Prostate gland (tissue), 2 donors: Measurements from ENCODE around the gene FXYD4. TPM values are rescaled to one million over a fixed set of nuclear protein-coding genes. Genes with fewer than 3 reads are reported as not detected.
"Not testable (repeated sequence)": the region's sequence is repeated elsewhere in the genome, so short reads cannot be mapped to it uniquely, and the experiment has no call there.

Experiments
- DNase-seq: peaks from one replicate; pipeline ENCODE4 v3.0.0-alpha.2; 2019; ENCODE audit warnings: low spot score
- H3K27ac ChIP-seq, 2 donors: fragments of 200-600 bp; sonication (generic); 2 replicates each; pipeline ENCODE4 v1.5.1; 2017 to 2019
- H3K27me3 ChIP-seq: fragments of 200-600 bp; sonication (generic); replicated peaks from 2 replicates; pipeline ENCODE4 v1.5.1; 2019; ENCODE audit not compliant: insufficient read depth
- H3K36me3 ChIP-seq, 2 donors: fragments of 200-600 bp; sonication (generic); 1 replicate in 1 of 2; 2 replicates in 1 of 2; pipeline versions ENCODE4 v1.5.1 to v1.8.1; 2017 to 2019
- H3K4me1 ChIP-seq: fragments of 200-600 bp; sonication (generic); replicated peaks from 2 replicates; pipeline ENCODE4 v1.5.1; 2019
- H3K4me3 ChIP-seq, 2 donors: fragments of 200-600 bp; sonication (generic); 2 replicates each; pipeline ENCODE4 v1.5.1; 2017 to 2019
- H3K9me3 ChIP-seq: fragments of 200-600 bp; sonication (generic); 2 replicates; pipeline ENCODE4 v1.5.1; 2017
- CTCF ChIP-seq, 4 experiments: fragments of 200-600 bp in 2 of 4; fragments of 450-650 bp in 2 of 4; sonication (generic) in 2 of 4; IDR thresholded peaks; 1 replicate in 3 of 4; 2 replicates in 1 of 4; pipeline ENCODE4 v1.5.1; 2016 to 2019; ENCODE audit warnings: antibody characterized with exemption in 4 of 4, mild to moderate bottlenecking in 2 of 4, moderate library complexity in 2 of 4
- POLR2A ChIP-seq: fragments of 450-650 bp; IDR thresholded peaks from one replicate; pipeline ENCODE4 v1.6.1; 2016; ENCODE audit warnings: antibody characterized with exemption, mild to moderate bottlenecking
- POLR2AphosphoS5 ChIP-seq: sonication (generic); formaldehyde crosslinking; IDR thresholded peaks from one replicate; pipeline ENCODE4 v1.6.1; 2017; ENCODE audit warnings: antibody characterized with exemption
- WGBS: methylation state at CpG from one replicate; pipeline ENCODE4 v1.1.5; 2018; 5-methylcytosine and 5-hydroxymethylcytosine counted together
- intact Hi-C: fragments of 100-400 bp; cut with DNase I; formaldehyde crosslinking; loops from one replicate; pipeline ENCODE4 v1.14.2; 2022
- total RNA-seq, 2 donors: library from RNA; depleted of rRNA; stranded (reverse); fragments of >200 nt; gene quantifications; one replicate each; pipeline ENCODE4 v1.1.0, GENCODE V29; 2016

Gene FXYD4
- total RNA-seq, 2 donors from 2014 or later, result not detected

DNA sequence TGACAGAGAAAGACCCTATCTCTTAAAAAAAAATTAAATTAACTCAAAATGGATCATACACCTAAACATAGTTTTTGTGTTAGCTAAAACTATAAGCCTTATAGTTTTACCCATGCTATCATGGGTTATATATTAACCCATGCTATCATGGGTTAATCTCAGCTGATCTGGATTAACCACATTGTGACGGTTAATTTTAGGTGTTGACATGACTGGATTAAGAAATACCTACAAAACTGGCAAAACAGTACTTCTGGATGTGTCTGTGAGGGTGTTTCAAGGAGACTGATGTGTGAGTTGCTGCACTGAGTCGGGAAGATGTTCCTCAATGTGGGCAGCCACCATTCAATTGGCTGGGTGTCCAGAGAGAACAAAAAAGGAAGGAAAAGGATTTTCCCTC lies 44.3 kb upstream of the FXYD4 start:
- DNase-seq, result no peak
- Histone ChIP-seq H3K4me1 (no peaks in the 10 kb centered on the region), H3K4me3 (no peak overlapping the region), H3K27ac (no peak overlapping the region), H3K9me3 (no peaks in the 10 kb centered on the region), H3K27me3 (no peaks in the 10 kb centered on the region), H3K36me3 (no peaks in the 10 kb centered on the region)
- TF ChIP-seq CTCF (IDR thresholded peaks at IDR 0.05) (no peak), POLR2A (no peak), POLR2AphosphoS5 (no peak)
- 63% methylated on average over 2 of the region's 2 CpGs for WGBS
- intact Hi-C loops, result no loop called here

DNA sequence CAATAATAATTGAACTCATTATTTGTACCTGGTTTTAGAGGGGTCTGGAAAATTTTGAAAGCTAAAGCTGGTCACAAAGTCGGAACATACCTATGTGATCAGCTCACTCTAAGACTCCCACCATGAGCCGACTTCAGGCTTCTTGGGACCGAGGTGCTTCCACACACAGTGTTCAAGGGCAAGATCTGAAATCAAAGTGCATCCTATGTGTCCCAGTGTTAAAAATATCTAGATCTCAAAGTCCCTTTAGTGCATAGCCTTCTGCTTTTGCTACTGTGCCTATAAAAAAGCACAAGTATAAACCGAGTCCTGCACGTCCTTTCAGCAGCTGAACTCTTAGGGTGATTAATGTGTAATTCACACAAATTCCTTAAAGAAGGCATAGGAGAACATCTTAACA lies 43.5 kb upstream of the FXYD4 start:
- DNase-seq, result no peak
- TF ChIP-seq POLR2A, result no peak
- no peak for TF ChIP-seq POLR2AphosphoS5
- no peak for TF ChIP-seq CTCF (IDR thresholded peaks at IDR 0.05)
- Histone ChIP-seq H3K27me3 (no peaks in the 10 kb centered on the region), H3K4me3 (no peak overlapping the region), H3K4me1 (no peaks in the 10 kb centered on the region), H3K27ac (no peak overlapping the region), H3K9me3 (no peaks in the 10 kb centered on the region), H3K36me3 (no peaks in the 10 kb centered on the region)
- intact Hi-C loops, result no loop called here
- WGBS, result 74% methylated on average over 5 of the region's 5 CpGs

- DNase-seq, H3K9me3 ChIP-seq, intact Hi-C loops, H3K4me1 ChIP-seq, H3K27me3 ChIP-seq, H3K4me3 ChIP-seq, H3K27ac ChIP-seq, H3K36me3 ChIP-seq: not testable (repeated sequence)
- WGBS, result 96% methylated on average over 18 of the region's 18 CpGs
Measured at GRCh38 chr10:43328810-43329209, 42.6 kb upstream of the FXYD4 start.

GRCh38 chr10:43329246-43329885 lies 42.1 kb upstream of the FXYD4 start:
- WGBS, result 97% methylated on average over 31 of the region's 40 CpGs
- intact Hi-C loops, result not testable (repeated sequence)

GRCh38 chr10:43330049-43330823 lies 41.2 kb upstream of the FXYD4 start:
- 63% methylated on average over 10 of the region's 11 CpGs for WGBS
- intact Hi-C loops, DNase-seq: not testable (repeated sequence)

More at GRCh38 chr10:43329246-43329885, 42.1 kb upstream of the FXYD4 start:
- H3K27me3 ChIP-seq, DNase-seq, H3K36me3 ChIP-seq, H3K4me3 ChIP-seq, H3K27ac ChIP-seq, H3K4me1 ChIP-seq, H3K9me3 ChIP-seq: not testable (repeated sequence)

GRCh38 chr10:43330824-43331127 lies 40.7 kb upstream of the FXYD4 start:
- WGBS, result 89% methylated on average over 4 of the region's 4 CpGs
- H3K4me3 ChIP-seq, intact Hi-C loops, H3K27ac ChIP-seq, H3K27me3 ChIP-seq, H3K4me1 ChIP-seq, H3K36me3 ChIP-seq, H3K9me3 ChIP-seq, DNase-seq: not testable (repeated sequence)

More at GRCh38 chr10:43330049-43330823, 41.2 kb upstream of the FXYD4 start:
- H3K4me3 ChIP-seq, H3K4me1 ChIP-seq, H3K27ac ChIP-seq, H3K27me3 ChIP-seq, H3K36me3 ChIP-seq, H3K9me3 ChIP-seq: not testable (repeated sequence)

- no peaks in the 10 kb centered on the region for H3K27me3 ChIP-seq
- no peaks in the 10 kb centered on the region for H3K36me3 ChIP-seq
Measured at GRCh38 chr10:43333653-43334052, 37.8 kb upstream of the FXYD4 start.

More at GRCh38 chr10:43333653-43334052, 37.8 kb upstream of the FXYD4 start:
- Histone ChIP-seq H3K4me3 (no peak overlapping the region), H3K9me3 (no peaks in the 10 kb centered on the region), H3K4me1 (no peaks in the 10 kb centered on the region), H3K27ac (no peak overlapping the region)
- WGBS, result 94% methylated on average over 3 of the region's 3 CpGs
- no peak for TF ChIP-seq POLR2AphosphoS5
- TF ChIP-seq CTCF (IDR thresholded peaks at IDR 0.05), result no peak
- TF ChIP-seq POLR2A, result no peak
- intact Hi-C loops, result no loop called here
- no peak for DNase-seq
